ENCODE measurements around the gene SYDE2.
"Not testable (repeated sequence)": the region's sequence is repeated elsewhere in the genome, so short reads cannot be mapped to it uniquely, and the experiment has no call there.

Gene SYDE2

GRCh38 chr1:85168884-85169283 is 31.9 kb downstream of the SYDE2 start:
- no peak for DNase-seq

- no peak for DNase-seq
These were observed 34.5 kb downstream of the SYDE2 start for GRCh38 chr1:85166351-85166750.

GRCh38 chr1:85158910-85159309 is 41.9 kb downstream of the SYDE2 start:
- DNase-seq = no peak

GRCh38 chr1:85157436-85157835 is 43.4 kb downstream of the SYDE2 start:
- DNase-seq = no peak

GRCh38 chr1:85153149-85153891 is 47.5 kb downstream of the SYDE2 start:
- DNase-seq = no peak

- no peak for DNase-seq
These were observed 49.4 kb downstream of the SYDE2 start for GRCh38 chr1:85151446-85151845.

GRCh38 chr1:85149805-85150204 is 51.0 kb downstream of the SYDE2 start:
- no peak for DNase-seq

GRCh38 chr1:85148524-85149250 is 52.1 kb downstream of the SYDE2 start:
- no peak for DNase-seq

GRCh38 chr1:85146972-85147359 is 53.9 kb downstream of the SYDE2 start:
- no peak for DNase-seq

- not testable (repeated sequence) for DNase-seq
These were observed 54.4 kb downstream of the SYDE2 start for GRCh38 chr1:85146298-85146971.

- DNase-seq = no peak
These were observed 56.5 kb downstream of the SYDE2 start for GRCh38 chr1:85144351-85144750.

GRCh38 chr1:85142753-85143152 is 58.1 kb downstream of the SYDE2 start:
- DNase-seq = no peak

GRCh38 chr1:85138439-85138838 is 62.4 kb downstream of the SYDE2 start:
- DNase-seq = not testable (repeated sequence)

GRCh38 chr1:85137660-85138059 is 63.2 kb downstream of the SYDE2 start:
- DNase-seq = no peak

- DNase-seq = no peak
These were observed 65.4 kb downstream of the SYDE2 start for GRCh38 chr1:85135392-85135798.

- no peak for DNase-seq
These were observed 66.0 kb downstream of the SYDE2 start for GRCh38 chr1:85134583-85135391.

- no peak for DNase-seq
These were observed 67.2 kb downstream of the SYDE2 start for GRCh38 chr1:85133565-85134159.

GRCh38 chr1:85132078-85132720 is 68.6 kb downstream of the SYDE2 start:
- no peak for DNase-seq

GRCh38 chr1:85128316-85128715 is 72.5 kb downstream of the SYDE2 start:
- no peak for DNase-seq

- DNase-seq = no peak
These were observed 74.9 kb downstream of the SYDE2 start for GRCh38 chr1:85125891-85126290.

GRCh38 chr1:85124091-85124490 is 76.7 kb downstream of the SYDE2 start:
- DNase-seq = no peak

GRCh38 chr1:85122169-85122568 is 78.6 kb downstream of the SYDE2 start:
- no peak for DNase-seq

All from activated effector memory CD4-positive, alpha-beta T cell treated with anti-CD3 and anti-CD28 coated beads, Interleukin-2, amount 50 U/mL, for 16 hours (primary cell).